ENCODE data around the gene DIS3L2. TPM values are rescaled to one million over a fixed set of nuclear protein-coding genes. Genes with fewer than 3 reads are reported as not detected.

Gene DIS3L2
- total RNA-seq, 1 experiment from 2014 or later, result 39.1 TPM

DNA sequence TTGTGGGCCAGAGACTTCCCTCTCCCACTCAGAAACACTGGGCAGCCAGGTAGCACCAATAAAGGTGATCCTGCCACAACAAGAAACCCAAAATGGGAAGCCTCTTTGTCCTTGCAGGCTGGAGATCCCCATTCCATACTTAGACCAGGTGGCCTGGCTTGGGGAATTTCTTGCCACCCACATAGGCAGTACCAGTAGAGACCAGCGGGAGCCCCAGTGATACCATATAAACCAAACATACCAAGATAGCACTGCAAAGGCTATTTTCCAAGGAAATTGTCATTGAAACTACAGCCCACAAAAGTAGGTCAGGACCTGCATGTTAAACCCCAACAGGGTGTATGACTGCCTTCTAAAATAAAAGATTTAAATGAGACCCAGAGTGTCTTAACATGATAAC lies 171.6 kb downstream of the DIS3L2 start:
- intact Hi-C loops (cut with micrococcal nuclease; ENCODE audit: unreplicated experiment), result no loop called here
- TF ChIP-seq, protein P1, sequence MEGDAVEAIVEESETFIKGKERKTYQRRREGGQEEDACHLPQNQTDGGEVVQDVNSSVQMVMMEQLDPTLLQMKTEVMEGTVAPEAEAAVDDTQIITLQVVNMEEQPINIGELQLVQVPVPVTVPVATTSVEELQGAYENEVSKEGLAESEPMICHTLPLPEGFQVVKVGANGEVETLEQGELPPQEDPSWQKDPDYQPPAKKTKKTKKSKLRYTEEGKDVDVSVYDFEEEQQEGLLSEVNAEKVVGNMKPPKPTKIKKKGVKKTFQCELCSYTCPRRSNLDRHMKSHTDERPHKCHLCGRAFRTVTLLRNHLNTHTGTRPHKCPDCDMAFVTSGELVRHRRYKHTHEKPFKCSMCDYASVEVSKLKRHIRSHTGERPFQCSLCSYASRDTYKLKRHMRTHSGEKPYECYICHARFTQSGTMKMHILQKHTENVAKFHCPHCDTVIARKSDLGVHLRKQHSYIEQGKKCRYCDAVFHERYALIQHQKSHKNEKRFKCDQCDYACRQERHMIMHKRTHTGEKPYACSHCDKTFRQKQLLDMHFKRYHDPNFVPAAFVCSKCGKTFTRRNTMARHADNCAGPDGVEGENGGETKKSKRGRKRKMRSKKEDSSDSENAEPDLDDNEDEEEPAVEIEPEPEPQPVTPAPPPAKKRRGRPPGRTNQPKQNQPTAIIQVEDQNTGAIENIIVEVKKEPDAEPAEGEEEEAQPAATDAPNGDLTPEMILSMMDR (conservative IDR thresholded peaks at IDR 0.05), result peak; percentile 38; the same call in 1 of the 2 replicates
- TF ChIP-seq EZH2 (IDR thresholded peaks at IDR 0.05; ENCODE audit: low read depth), result no peak
- no peak for DNase-seq
- H3K36me3 ChIP-seq (ENCODE audit: low read depth), result 0 out of 2 replicates have a peak, but pooled peaks cover 4% of the 10 kb centered on the region
- CTCF ChIA-PET, result no interaction called here
- no peak overlapping the region for H3K4me3 ChIP-seq
- no peaks in the 10 kb centered on the region for H3K79me2 ChIP-seq (ENCODE audit: low read depth)
- H3K9me2 ChIP-seq (ENCODE audit: insufficient read depth), result no peaks in the 10 kb centered on the region
- no peaks in the 10 kb centered on the region for H3F3A ChIP-seq (ENCODE audit: insufficient read depth, low read depth)
- H2AFZ ChIP-seq, result no peak overlapping the region
- BruUV-seq (replicated peaks), result no TSS peak
- no peak overlapping the region for H3K4me2 ChIP-seq
- H3K9me3 ChIP-seq (ENCODE audit: insufficient read depth, low read depth), result no peaks in the 10 kb centered on the region
- no peaks in the 10 kb centered on the region for H3K4me1 ChIP-seq (replicated peaks; ENCODE audit: insufficient read depth)
- H4K20me1 ChIP-seq (ENCODE audit: insufficient read depth), result no peaks in the 10 kb centered on the region
- H3K27ac ChIP-seq, result no peak overlapping the region
- POLR2A ChIA-PET (ENCODE audit: unreplicated experiment), result no interaction called here
- no peaks in the 10 kb centered on the region for H3K27me3 ChIP-seq (ENCODE audit: insufficient read depth, low read depth)

DNA sequence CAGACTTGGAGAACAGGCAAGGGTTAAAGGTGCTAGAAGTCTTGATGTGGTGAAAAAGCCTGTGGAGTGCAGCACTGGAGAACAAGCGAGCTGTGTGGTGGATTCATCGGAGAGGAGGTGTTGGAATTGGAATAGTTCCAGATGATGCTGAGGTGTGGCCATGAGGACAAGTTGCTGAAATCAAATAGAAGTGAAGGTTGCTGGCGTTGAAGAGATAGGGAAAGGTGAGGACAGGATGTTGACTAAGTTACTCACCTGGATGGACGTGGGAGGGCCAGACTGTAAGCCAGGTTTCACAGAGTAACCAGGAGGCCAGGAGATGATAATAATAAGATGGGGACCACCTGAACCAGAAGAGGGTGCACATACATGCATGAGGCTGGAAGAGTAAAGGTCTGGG lies 173.4 kb downstream of the DIS3L2 start:
- no peak overlapping the region for H2AFZ ChIP-seq
- TF ChIP-seq, protein P1 (conservative IDR thresholded peaks at IDR 0.05), result no peak
- no peak for TF ChIP-seq EZH2 (IDR thresholded peaks at IDR 0.05; ENCODE audit: low read depth)
- ChIA-PET POLR2A (ENCODE audit: unreplicated experiment) (no interaction called here), CTCF (no interaction called here)
- H3K4me1 ChIP-seq (replicated peaks; ENCODE audit: insufficient read depth), result no peaks in the 10 kb centered on the region
- no peaks in the 10 kb centered on the region for H3K9me2 ChIP-seq (ENCODE audit: insufficient read depth)
- no peak overlapping the region for H3K27ac ChIP-seq
- H4K20me1 ChIP-seq (ENCODE audit: insufficient read depth), result no peaks in the 10 kb centered on the region
- no TSS peak for BruUV-seq (replicated peaks)
- no peaks in the 10 kb centered on the region for H3K36me3 ChIP-seq (ENCODE audit: low read depth)
- intact Hi-C loops (cut with micrococcal nuclease; ENCODE audit: unreplicated experiment), result no loop called here
- no peaks in the 10 kb centered on the region for H3K79me2 ChIP-seq (ENCODE audit: low read depth)
- H3F3A ChIP-seq (ENCODE audit: insufficient read depth, low read depth), result no peaks in the 10 kb centered on the region
- H3K9me3 ChIP-seq (ENCODE audit: insufficient read depth, low read depth), result no peaks in the 10 kb centered on the region
- no peak overlapping the region for H3K4me2 ChIP-seq
- DNase-seq, result no peak
- no peak overlapping the region for H3K4me3 ChIP-seq
- H3K27me3 ChIP-seq (ENCODE audit: insufficient read depth, low read depth), result no peaks in the 10 kb centered on the region

DNA sequence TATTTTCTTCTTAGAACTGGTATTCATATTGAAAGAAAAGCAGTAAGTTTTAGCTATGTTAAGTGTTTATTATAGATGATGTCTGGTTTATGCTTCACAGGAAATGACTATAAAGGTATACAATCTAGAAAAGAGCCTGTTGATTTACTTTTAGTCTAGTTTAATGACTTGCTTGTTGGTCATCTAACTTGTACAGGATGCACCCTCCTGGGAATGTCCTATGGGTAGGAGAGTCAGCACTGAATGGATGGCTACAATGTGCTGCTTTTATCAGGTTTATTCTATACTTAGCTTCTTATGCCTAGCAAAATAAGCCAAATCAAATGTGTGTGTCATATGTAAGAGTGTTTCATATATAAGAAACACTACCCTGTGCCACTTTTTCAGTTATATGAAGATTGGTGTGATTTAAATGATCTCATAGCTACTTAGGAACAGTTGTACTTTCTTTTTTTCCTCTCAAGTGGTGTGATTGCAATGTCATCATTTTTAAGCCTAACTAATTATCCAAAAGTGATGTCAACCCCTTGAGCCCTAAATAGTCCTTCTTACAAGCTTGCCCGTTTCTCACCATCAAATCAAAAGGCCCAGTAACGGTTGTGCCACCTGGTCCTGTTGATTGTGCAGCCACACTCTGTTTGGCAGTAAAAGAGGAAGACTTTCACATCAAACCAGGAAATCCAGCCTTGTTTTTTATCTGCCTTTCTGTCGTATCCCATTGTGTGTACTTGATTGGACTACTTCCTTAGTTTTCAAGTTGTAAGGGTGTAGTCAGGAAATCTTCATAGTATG lies 176.0 kb downstream of the DIS3L2 start:
- Histone ChIP-seq H3K9me2 (ENCODE audit: insufficient read depth) (no peaks in the 10 kb centered on the region), H3K79me2 (ENCODE audit: low read depth) (no peaks in the 10 kb centered on the region), H3K36me3 (ENCODE audit: low read depth) (no peaks in the 10 kb centered on the region; the same call in 1 of the 2 replicates), H2AFZ (no peak overlapping the region), H4K20me1 (ENCODE audit: insufficient read depth) (no peaks in the 10 kb centered on the region), H3F3A (ENCODE audit: insufficient read depth, low read depth) (no peaks in the 10 kb centered on the region), H3K4me2 (no peak overlapping the region), H3K9me3 (ENCODE audit: insufficient read depth, low read depth) (no peaks in the 10 kb centered on the region), H3K4me1 (replicated peaks; ENCODE audit: insufficient read depth) (no peaks in the 10 kb centered on the region), H3K4me3 (no peak overlapping the region), H3K27ac (no peak overlapping the region), H3K27me3 (ENCODE audit: insufficient read depth, low read depth) (no peaks in the 10 kb centered on the region)
- CTCF ChIA-PET, result no interaction called here
- BruUV-seq (replicated peaks), result no TSS peak
- DNase-seq, result no peak
- intact Hi-C loops (cut with micrococcal nuclease; ENCODE audit: unreplicated experiment), result no loop called here
- POLR2A ChIA-PET (ENCODE audit: unreplicated experiment), result no interaction called here
- no peak for TF ChIP-seq EZH2 (IDR thresholded peaks at IDR 0.05; ENCODE audit: low read depth)
- TF ChIP-seq, protein P1 (conservative IDR thresholded peaks at IDR 0.05), result no peak
